A549 (cell line): ENCODE measurements around the gene MIPOL1.

Source experiments
- CBX8 ChIP-seq: fragments of 200-600 bp; sonication (generic); IDR thresholded peaks from 2 replicates; pipeline ENCODE4 v1.6.1; 2016
- CTCF ChIP-seq: fragments of >200 bp; sonication (Bioruptor Twin); formaldehyde crosslinking; IDR thresholded peaks from 3 replicates; pipeline ENCODE4 v1.5.1; 2016
- MYC ChIP-seq: IDR thresholded peaks from 2 replicates; pipeline ENCODE4 v1.6.1; 2012; ENCODE audit warnings: mild to moderate bottlenecking, inconsistent platforms, low read length, improper control_type of control experiment, borderline replicate concordance
- POLR2A ChIP-seq: IDR thresholded peaks from 2 replicates; pipeline ENCODE4 v1.6.1; 2012; ENCODE audit warnings: mild to moderate bottlenecking, low read length
- RAD21 ChIP-seq, 2 experiments: fragments of >200 bp in 1 of 2; sonication (Bioruptor Twin) in 1 of 2; formaldehyde crosslinking in 1 of 2; IDR thresholded peaks in 1 of 2; conservative IDR thresholded peaks in 1 of 2; 2 replicates in 1 of 2; 3 replicates in 1 of 2; pipeline ENCODE4 v1.6.1; 2012 to 2018; ENCODE audit warnings: inconsistent platforms in 1 of 2
- RNF2 ChIP-seq: fragments of 200-600 bp; sonication (generic); IDR thresholded peaks from 2 replicates; pipeline ENCODE4 v1.6.1; 2016; ENCODE audit warnings: low read depth, mild to moderate bottlenecking, antibody characterized with exemption, moderate library complexity, borderline replicate concordance
- SMC3 ChIP-seq: fragments of >200 bp; sonication (Bioruptor Twin); formaldehyde crosslinking; IDR thresholded peaks from 3 replicates; pipeline ENCODE4 v1.6.1; 2018; ENCODE audit warnings: inconsistent platforms
- TF ChIP-seq, protein P1 (sequence below): fragments of 200-600 bp; sonication (generic); IDR thresholded peaks from 2 replicates; pipeline ENCODE4 v1.6.1; 2016; ENCODE audit warnings: antibody characterized with exemption, mild to moderate bottlenecking, moderate library complexity

DNA sequence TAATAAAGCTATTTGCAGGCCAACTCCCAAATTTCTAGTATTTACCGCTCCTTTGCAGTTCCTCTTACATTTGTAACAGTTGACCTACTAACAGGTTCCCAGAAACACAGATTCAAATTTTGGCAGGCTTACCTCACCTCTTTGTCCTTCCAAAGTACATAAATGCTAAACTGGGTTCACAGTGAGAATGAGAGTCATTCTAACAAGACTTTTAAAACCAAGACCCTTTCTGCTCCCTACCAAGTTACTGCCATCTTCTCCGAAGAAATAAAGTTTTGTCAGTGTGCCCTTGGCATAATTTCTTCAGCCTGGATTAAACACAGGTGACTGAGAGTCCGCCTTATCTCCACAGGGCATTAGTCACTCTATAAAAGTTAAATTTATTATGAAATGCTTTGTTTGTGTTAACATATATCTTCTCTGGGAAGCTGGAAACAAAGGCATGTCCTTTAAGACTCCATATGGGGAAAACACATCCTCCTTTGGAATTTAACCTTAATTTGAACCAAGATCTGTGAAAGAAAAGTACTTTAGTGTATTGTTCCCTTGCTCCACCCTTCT lies 369.2 kb downstream of the MIPOL1 start:
- TF ChIP-seq CTCF (no peak), RNF2 (no peak), SMC3 (no peak), POLR2A (no peak), MYC (no peak), RAD21 (conservative IDR thresholded peaks at IDR 0.05 in 1 of 2, IDR thresholded peaks at IDR 0.05 in 1 of 2) (0 out of 5 replicates have a peak, but pooled peaks of 1 of the 2 experiments have one; percentile 11), CBX8 (no peak)
- TF ChIP-seq, protein P1, sequence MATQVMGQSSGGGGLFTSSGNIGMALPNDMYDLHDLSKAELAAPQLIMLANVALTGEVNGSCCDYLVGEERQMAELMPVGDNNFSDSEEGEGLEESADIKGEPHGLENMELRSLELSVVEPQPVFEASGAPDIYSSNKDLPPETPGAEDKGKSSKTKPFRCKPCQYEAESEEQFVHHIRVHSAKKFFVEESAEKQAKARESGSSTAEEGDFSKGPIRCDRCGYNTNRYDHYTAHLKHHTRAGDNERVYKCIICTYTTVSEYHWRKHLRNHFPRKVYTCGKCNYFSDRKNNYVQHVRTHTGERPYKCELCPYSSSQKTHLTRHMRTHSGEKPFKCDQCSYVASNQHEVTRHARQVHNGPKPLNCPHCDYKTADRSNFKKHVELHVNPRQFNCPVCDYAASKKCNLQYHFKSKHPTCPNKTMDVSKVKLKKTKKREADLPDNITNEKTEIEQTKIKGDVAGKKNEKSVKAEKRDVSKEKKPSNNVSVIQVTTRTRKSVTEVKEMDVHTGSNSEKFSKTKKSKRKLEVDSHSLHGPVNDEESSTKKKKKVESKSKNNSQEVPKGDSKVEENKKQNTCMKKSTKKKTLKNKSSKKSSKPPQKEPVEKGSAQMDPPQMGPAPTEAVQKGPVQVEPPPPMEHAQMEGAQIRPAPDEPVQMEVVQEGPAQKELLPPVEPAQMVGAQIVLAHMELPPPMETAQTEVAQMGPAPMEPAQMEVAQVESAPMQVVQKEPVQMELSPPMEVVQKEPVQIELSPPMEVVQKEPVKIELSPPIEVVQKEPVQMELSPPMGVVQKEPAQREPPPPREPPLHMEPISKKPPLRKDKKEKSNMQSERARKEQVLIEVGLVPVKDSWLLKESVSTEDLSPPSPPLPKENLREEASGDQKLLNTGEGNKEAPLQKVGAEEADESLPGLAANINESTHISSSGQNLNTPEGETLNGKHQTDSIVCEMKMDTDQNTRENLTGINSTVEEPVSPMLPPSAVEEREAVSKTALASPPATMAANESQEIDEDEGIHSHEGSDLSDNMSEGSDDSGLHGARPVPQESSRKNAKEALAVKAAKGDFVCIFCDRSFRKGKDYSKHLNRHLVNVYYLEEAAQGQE, result no peak
